A673 (cell line): ENCODE data around the gene BCLAF1. TPM values are rescaled to one million over a fixed set of nuclear protein-coding genes. Genes with fewer than 3 reads are reported as not detected.
A peak's percentile ranks its signal among the peaks of the same experiment; 100 is the strongest.

ENCODE experiments used
- BruUV-seq: library from RNA; stranded (reverse); fragments of 400-500 nt; replicated peaks from 2 replicates; lab custom pipeline; 2021; lab: Mats Ljungman, UMichigan
- CTCF ChIA-PET: fragments of 300-600 bp; sonication (Branson Sonifier 250); formaldehyde crosslinking; loops from one replicate; lab custom pipeline; 2022; ENCODE audit warnings: antibody characterized with exemption; lab: Charles Lee
- POLR2A ChIA-PET: fragments of 300-600 bp; sonication (Branson Sonifier 250); formaldehyde crosslinking; loops from one replicate; lab custom pipeline; 2022; ENCODE audit warnings: antibody characterized with exemption; ENCODE audit not compliant: low non-redundant PET; lab: Charles Lee
- DNase-seq: peaks from one replicate; pipeline ENCODE4 v3.0.0-alpha.2; 2015; ENCODE audit warnings: low spot score
- H3K27ac ChIP-seq: fragments of 200-600 bp; sonication (generic); 2 replicates; pipeline ENCODE4 v1.5.1; 2016; ENCODE audit warnings: mixed run types, low read depth, mild to moderate bottlenecking, mixed read lengths, antibody characterized with exemption, low read length; ENCODE audit not compliant: poor library complexity, severe bottlenecking
- H3K27me3 ChIP-seq: fragments of 200-600 bp; sonication (generic); replicated peaks from 2 replicates; pipeline ENCODE4 v1.6.1; 2017; ENCODE audit warnings: mixed run types, low read depth, mild to moderate bottlenecking, mixed read lengths, antibody characterized with exemption, low read length; ENCODE audit not compliant: insufficient read depth, poor library complexity
- H3K36me3 ChIP-seq: fragments of 200-600 bp; sonication (generic); 2 replicates; pipeline ENCODE4 v1.6.1; 2016; ENCODE audit warnings: mixed run types, mild to moderate bottlenecking, mixed read lengths, antibody characterized with exemption, low read length; ENCODE audit not compliant: insufficient read depth, poor library complexity, severe bottlenecking
- H3K4me1 ChIP-seq: fragments of 200-600 bp; sonication (generic); 2 replicates; pipeline ENCODE4 v1.6.1; 2017; ENCODE audit warnings: mixed run types, mild to moderate bottlenecking, mixed read lengths, antibody characterized with exemption, low read length; ENCODE audit not compliant: insufficient read depth, poor library complexity, severe bottlenecking
- H3K4me3 ChIP-seq: fragments of 200-600 bp; sonication (generic); 2 replicates; pipeline ENCODE4 v1.5.1; 2016; ENCODE audit warnings: low read depth, mixed run types, mild to moderate bottlenecking, mixed read lengths, low read length; ENCODE audit not compliant: poor library complexity, severe bottlenecking
- H3K9me3 ChIP-seq: fragments of 200-600 bp; sonication (generic); 2 replicates; pipeline ENCODE4 v1.6.1; 2016; ENCODE audit warnings: mixed run types, low read depth, mild to moderate bottlenecking, mixed read lengths, antibody characterized with exemption, low read length; ENCODE audit not compliant: poor library complexity, severe bottlenecking
- EZH2 ChIP-seq: fragments of 200-600 bp; sonication (generic); IDR thresholded peaks from 2 replicates; pipeline ENCODE4 v1.6.1; 2017; ENCODE audit warnings: borderline replicate concordance, low read depth, mild to moderate bottlenecking, mixed read lengths, antibody characterized with exemption, low read length; ENCODE audit not compliant: poor library complexity, severe bottlenecking
- intact Hi-C: fragments of 100-400 bp; cut with micrococcal nuclease; formaldehyde crosslinking; loops from one replicate; pipeline ENCODE4 v1.10.0; 2022; ENCODE audit not compliant: unreplicated experiment
- total RNA-seq: library from RNA; stranded (reverse); gene quantifications from 2 replicates; pipeline ENCODE4 v1.2.3, GENCODE V29; 2021
- TF ChIP-seq, protein P1 (sequence below): fragments of 300-800, 200-600 bp; sonication (generic); conservative IDR thresholded peaks from 2 replicates; pipeline ENCODE4 v1.5.1; 2017; ENCODE audit warnings: low read depth, mild to moderate bottlenecking, antibody characterized with exemption, low read length, moderate library complexity, mixed read lengths

Gene BCLAF1
- total RNA-seq, 1 experiment from 2014 or later: 284 TPM

DNA sequence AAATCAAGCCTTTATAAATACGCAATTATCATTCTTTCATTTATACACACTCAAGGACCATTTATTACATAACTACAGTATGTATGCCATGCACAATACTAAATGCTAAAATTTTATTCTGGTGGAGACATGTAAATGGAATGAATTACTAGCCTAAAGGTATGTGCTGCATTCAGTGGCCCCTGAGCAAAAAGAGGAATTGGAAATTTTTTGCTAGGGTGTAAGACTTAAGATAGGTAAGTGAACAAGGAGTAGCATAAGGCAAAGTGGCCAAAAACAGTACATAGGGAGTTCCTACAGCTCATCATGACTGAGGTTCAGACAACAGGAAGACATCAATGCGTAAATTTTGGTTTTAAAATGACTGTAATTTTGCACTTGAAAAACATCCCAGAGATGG lies 37.2 kb downstream of the BCLAF1 start:
- Histone ChIP-seq H3K4me3 (no peak overlapping the region), H3K4me1 (peaks cover 7% of the 10 kb centered on the region), H3K27ac (no peak overlapping the region), H3K9me3 (no peaks in the 10 kb centered on the region), H3K36me3 (peaks cover 9% of the 10 kb centered on the region), H3K27me3 (no peaks in the 10 kb centered on the region)
- CTCF ChIA-PET: no interaction called here
- TF ChIP-seq EZH2: no peak
- TF ChIP-seq, protein P1, sequence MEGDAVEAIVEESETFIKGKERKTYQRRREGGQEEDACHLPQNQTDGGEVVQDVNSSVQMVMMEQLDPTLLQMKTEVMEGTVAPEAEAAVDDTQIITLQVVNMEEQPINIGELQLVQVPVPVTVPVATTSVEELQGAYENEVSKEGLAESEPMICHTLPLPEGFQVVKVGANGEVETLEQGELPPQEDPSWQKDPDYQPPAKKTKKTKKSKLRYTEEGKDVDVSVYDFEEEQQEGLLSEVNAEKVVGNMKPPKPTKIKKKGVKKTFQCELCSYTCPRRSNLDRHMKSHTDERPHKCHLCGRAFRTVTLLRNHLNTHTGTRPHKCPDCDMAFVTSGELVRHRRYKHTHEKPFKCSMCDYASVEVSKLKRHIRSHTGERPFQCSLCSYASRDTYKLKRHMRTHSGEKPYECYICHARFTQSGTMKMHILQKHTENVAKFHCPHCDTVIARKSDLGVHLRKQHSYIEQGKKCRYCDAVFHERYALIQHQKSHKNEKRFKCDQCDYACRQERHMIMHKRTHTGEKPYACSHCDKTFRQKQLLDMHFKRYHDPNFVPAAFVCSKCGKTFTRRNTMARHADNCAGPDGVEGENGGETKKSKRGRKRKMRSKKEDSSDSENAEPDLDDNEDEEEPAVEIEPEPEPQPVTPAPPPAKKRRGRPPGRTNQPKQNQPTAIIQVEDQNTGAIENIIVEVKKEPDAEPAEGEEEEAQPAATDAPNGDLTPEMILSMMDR: no peak
- BruUV-seq: no TSS peak
- DNase-seq: no peak
- POLR2A ChIA-PET: interaction anchor here (0.7 kb wide), 1 partner anchor 664 kb away, joined by 3 read pairs; no protein-coding TSS in a partner anchor
- intact Hi-C loops: no loop called here

DNA sequence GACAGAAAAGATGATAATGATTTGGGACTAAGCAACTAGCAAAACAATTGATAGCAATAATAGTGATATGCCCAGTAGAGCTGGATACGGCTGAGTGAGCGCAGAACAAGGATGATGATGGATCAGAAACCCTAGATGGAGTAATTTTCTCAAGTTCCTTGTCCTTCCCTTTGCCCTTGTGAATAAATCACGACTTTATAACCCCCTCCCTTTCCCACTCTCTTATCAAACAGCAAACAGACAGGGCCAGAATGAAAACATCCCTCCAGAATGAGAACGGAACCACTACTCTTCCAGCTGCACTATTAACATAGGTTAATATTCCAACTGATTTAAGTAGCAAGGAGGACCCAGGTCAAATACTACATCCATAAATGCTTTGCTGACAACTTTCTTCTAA lies 38.3 kb downstream of the BCLAF1 start:
- no TSS peak for BruUV-seq
- H3K4me3 ChIP-seq: peak overlapping the region; percentile 77
- intact Hi-C loops: loop anchor here (2.0 kb wide), 1 partner anchor 37 kb away; the partner anchor contains the start of gene BCLAF1
- no peaks in the 10 kb centered on the region for H3K27me3 ChIP-seq
- ChIA-PET CTCF (no interaction called here), POLR2A (no interaction called here)
- H3K4me1 ChIP-seq: peaks cover 7% of the 10 kb centered on the region
- H3K9me3 ChIP-seq: no peaks in the 10 kb centered on the region
- H3K27ac ChIP-seq: no peak overlapping the region
- H3K36me3 ChIP-seq: no peaks in the 10 kb centered on the region
- TF ChIP-seq EZH2: no peak
- TF ChIP-seq, protein P1: no peak
- no peak for DNase-seq

DNA sequence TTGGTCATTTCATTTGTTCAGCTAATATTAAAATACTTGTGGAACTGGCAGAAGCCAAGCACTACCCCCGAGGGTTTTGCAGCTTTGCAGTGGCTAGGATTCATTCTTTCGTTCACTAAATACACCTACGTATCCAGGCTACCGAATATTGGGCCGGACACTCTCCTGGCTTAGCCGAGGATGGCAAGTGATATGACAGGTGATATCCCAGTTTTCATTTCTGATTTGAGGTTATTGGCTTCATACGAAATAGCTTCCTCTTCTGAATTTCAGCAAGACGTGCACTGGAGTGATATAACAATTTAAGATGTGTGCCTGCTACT lies 39.0 kb downstream of the BCLAF1 start:
- DNase-seq: no peak
- no TSS peak for BruUV-seq
- POLR2A ChIA-PET: no interaction called here
- Histone ChIP-seq H3K4me3 (peak overlapping the region; percentile 77), H3K27me3 (no peaks in the 10 kb centered on the region), H3K9me3 (no peaks in the 10 kb centered on the region), H3K36me3 (no peaks in the 10 kb centered on the region), H3K27ac (peak overlapping the region; percentile 62), H3K4me1 (peaks cover 7% of the 10 kb centered on the region)
- TF ChIP-seq, protein P1: no peak
- CTCF ChIA-PET: no interaction called here
- intact Hi-C loops: loop anchor here (2.0 kb wide), 1 partner anchor 38 kb away; the partner anchor contains the start of gene BCLAF1
